Measurements from ENCODE around the gene BMP6.

BMP6 gene

DNA sequence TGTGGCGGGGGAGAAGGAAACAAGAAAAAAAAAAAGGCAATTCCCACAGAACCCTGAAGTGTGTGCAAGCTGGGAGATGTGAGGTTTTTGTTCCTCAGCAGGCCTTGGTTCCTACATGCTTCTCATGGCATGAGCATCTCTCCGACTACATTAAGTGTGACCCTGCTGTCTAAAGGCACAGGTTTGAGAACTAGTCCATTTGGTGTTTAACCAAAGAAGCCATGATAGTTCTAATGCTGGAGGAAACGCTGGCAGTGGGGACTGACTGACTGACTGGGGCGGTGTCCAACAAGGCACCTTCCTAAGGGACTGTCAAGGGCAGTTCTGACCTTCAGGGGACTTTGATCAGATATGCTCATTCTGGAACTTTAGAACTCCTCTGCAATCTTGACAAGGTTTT, 180.8 kb downstream of the BMP6 start:
- no peak for DNase-seq (ENCODE audit: low read depth)

DNA sequence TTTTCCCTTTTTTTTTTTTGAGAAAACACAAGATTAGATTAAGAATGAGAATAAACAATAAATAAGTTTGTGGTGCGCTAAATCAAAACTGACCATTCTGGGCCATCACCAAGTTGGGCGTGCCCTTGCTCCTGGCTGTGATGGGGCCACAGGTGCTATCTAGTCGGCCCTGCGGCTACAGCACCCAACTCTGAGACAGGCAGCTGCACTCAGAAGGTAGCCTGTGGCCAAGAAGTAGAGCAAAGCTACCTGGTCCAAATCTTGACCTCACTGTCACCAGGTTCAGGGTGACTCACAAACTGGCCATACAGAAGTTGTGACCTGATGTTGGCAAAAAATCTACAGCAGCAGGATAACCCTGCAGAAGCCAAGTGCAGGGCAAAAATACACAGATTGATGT, 181.3 kb downstream of the BMP6 start:
- DNase-seq (ENCODE audit: low read depth): no peak

DNA sequence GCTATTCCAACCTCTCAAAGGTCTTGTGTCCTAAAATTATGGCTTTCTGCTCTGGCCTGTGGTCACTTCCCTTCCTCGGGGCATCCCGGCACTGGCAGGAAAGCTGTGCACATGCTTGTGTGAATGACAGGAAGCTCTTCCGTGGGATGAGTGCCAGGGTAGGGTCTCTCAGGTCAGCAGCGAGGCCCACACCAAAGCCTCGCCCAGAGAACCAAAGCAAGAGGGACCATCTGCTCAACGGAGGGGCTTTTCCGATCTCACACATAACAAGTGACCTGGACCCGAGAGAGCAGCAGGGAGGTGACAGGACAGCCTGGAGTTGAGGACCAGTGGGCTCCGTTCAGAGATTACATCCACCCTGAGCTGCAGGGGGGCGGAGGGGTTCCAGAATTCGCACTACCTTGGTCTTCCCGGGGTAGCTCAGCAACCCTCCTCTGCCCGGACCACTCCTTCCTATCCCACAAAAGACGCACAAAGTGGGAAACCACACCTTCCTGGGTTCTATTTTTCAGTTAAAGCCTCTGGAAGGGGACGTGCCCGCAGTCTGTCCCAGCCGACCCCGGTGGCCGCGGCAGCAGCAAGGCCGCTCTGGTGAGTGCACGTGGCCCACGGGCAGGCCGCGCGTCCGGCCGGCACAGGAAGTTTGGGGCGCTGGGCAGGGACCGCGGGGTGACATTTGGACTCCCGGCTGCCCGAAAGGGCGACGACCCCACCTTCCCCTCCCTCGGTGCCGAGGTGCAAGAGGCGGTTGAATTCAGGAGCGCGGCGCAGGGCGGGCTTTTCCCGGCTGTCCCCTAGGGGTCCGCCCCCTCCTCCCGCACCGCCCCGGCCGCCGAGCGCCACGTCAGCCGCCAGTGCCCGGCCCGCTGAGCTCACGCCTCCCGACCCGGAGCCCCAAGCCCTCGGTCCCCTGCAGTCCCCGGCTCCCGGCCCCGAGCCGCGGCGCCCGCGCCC, 183.7 kb downstream of the BMP6 start:
- DNase-seq (ENCODE audit: low read depth): no peak

DNA sequence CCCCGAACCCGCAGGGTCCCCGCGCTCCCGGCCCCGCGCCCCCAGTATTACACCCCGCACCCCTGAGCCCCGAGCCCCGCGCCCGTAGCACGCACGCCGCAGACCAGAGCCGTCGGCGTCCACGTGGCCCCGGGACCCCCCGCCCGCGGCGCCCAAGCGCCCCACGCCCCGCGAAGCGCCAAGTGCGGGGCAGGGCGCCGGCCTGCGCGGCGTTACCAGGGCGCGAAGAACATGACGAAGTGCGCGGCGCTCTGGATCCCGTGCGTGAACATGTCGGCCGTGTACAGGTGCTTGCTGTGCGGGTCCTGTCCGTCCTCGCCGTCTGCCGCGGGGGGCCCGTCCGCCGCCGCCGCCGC, 184.4 kb downstream of the BMP6 start:
- no peak for DNase-seq (ENCODE audit: low read depth)

DNA sequence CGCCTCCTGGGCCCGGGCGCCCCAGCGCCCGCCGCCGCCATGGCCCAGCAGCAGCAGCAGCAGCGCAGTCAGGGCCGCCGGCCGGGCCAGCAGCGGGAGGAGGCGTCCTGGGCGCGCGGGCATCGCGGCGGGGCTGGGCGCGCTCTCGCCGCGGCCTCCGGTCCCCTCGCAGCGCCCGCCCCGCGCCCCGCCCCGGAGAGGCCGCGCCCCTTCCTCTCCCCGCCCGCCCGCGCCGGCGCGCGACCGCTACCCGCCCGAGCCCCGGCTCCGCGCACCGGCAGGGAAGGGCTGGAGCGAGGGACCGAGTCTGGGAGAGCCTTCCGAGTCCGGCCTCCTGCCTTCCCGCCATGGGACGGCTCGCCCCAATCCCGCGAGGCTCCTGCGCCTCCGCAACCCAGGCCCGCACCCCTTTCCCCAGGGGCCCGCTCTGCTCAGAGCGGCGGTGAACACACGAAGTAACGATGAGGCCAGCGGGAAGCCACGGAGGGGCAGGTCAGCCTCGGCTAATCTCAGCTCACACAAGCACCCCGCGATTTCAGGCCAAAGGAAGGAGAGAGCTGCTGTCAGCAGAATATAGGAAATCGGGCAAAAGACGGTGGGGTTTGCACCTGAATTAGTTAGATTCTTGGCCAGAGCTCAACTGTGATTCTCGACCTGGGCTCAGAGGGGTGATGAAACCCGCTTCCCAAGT, 184.9 kb downstream of the BMP6 start, which contains the start of gene TXNDC5:
Gene TXNDC5, minus strand, starts transcription at position 135 of the 691 bp plus-strand sequence. Its CDS starts 12 bp downstream, at position 123.
- peak; percentile 44 for DNase-seq (ENCODE audit: low read depth)

DNA sequence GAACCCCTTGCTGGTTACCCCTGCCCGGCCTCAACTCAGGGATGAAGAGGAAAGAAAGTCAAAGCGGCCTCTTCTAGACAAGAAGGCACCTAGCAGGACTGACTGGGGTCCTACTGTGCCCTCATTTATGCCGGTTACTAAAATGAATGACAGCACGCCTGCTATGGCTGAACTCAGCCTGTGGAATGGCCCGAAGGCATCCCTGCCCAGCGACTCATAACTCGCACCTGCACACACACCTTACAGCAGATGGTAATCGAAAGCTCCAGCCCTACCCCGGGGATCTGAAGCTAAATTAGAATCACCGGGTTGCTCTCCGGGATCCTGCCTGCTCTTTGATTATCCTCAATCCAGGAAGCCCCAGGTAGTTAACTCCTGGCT, 185.4 kb downstream of the BMP6 start:
- DNase-seq (ENCODE audit: low read depth): no peak

DNA sequence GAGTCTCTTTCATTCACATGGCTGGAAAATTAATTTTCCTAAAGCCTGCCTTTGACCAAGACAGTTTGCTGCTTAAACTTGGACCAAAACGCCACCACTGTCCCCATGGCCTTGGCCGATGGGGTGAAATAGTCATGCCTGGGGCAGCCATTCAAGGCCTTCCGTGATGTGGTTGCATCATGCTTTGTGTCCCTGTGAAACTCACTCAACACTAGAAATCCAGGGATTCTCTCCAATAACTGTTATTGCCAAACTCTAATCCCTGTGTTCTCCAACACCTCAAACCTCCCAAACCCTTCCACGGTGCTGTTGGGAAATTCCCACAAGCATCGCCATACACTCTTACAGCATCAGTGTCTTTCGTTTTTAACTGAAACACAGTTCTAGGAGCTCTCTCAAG, 186.1 kb downstream of the BMP6 start:
- DNase-seq (ENCODE audit: low read depth): no peak

DNA sequence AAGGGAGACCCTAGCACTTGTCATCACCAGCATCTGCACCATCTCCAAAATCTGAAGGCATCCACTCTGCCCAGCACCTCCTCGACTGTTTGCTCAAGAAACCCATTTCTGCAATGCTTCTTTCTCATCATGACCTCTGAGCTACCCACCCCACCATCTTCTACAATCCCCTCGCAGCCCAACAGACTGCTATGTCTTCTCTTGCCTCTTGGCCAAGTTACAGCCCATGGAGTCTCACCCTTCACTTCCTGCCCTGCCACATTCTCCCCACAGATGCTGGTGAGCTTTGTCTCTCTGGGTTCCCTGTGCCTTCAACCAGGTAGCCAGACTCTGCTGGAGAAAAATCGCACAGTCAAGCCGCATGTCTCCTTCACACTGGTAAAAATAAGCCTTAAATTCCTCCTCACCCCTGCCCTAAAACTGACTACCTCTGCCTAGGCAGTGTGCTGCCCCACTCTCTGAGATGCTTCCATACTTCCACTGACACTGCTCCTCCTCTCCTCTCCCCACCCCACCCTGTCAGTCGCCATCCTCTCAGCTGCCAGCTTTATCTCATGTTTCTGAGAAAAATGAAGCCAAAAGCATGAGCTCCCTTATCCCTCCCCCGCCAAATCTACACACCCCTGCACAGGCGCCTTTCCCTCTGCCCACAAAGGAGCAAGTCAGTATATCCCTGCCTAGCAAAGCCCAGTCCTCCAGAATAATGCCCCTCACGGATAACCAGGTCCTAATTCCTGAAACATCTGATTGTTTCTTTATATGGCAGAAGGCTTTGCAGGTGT, 187.0 kb downstream of the BMP6 start:
- DNase-seq (ENCODE audit: low read depth): no peak

DNA sequence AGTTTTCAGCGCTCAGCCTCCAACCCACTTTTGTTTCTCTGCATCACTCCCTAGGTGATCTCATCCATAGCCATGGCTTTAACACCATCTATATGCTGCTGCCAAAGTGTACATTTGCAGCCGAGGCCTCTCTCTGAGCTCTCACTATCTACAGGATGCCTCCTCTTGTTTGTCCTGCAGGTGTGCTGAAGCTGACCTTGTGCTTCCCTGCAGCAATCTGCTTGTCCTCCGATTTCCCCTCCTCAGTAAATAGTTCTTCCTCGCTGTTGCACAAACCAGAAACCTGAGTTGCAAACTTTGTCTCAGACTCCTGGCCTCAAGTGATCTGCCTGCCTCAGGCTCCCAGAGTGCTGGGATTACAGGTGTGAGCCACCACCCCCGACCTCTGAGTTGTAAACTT, 188.4 kb downstream of the BMP6 start:
- DNase-seq (ENCODE audit: low read depth): no peak

DNA sequence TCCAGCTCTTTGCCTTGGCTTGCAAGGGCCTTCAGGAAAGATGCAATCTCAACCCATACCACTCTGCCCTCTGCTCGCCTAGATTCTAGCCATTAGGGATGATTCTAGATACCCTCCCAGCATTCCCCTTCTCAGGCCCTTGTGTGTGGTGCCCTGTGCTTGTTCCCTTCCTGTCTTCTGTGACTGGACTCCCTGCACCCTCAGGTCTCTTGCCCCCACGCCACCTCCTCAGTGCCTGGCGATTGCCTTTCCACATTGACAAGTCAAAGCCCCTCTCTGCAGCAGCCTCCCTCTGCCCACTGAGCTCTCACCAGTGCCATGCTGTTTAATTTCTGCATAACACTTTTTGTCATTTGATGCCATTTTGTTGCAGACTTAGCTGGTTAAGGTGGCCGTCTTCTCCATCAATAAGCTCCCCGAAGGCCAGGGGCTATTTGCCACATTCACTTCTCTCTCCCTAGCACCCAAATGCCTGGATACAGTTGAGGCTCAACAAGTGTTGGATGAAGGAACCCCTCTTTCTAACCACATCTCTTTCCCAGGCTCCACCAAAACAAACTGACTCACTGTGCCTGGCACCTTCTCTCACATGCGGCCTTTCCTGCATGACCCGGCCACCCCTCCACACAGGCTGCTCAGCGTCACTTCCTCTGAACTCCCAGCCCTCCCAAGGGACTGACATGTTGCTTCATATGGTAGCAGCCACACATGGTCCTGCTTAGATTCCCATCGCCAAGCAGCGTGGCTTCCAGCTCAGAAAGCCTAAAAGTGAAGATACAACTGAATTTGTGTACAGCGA, 189.3 kb downstream of the BMP6 start:
- no peak for DNase-seq (ENCODE audit: low read depth)

DNA sequence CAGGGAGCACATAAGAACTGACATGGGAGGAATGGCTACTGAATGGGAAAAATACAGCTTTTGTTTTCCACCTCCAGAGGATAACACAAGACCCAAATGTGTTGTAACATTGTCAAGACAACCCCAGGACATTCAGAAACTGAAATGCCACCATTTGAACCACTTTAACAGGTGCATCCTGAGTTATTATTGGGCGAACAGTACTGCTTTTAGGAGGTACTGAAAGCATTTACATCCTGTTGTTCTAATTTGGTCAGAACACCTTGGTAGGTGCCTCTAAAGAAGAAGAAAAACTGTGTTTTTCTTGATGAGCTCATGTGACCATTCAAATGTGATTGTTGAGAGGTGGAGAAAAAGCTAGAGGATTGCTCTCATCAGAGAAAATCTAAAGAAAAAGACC, 191.1 kb downstream of the BMP6 start:
- no peak for DNase-seq (ENCODE audit: low read depth)

DNA sequence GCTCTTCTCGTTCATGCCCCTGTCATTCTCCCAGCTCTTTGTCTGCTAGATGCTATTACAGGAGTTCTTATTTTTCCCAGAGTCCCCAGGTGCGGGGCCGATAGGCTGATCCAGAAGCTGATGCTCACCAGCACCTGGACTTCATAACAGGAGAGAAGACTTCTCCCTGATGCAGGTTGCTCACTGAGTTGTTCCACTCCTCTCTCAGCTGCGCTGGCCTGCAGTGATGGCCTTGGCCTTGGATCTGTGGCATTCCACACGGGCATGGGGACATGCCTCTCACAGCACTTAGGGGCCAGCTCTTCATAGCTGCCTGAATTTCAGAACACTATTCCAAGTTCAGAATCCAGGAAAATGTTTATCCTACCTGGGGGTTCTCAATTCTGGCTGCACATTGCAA, 191.8 kb downstream of the BMP6 start:
- no peak for DNase-seq (ENCODE audit: low read depth)

DNA sequence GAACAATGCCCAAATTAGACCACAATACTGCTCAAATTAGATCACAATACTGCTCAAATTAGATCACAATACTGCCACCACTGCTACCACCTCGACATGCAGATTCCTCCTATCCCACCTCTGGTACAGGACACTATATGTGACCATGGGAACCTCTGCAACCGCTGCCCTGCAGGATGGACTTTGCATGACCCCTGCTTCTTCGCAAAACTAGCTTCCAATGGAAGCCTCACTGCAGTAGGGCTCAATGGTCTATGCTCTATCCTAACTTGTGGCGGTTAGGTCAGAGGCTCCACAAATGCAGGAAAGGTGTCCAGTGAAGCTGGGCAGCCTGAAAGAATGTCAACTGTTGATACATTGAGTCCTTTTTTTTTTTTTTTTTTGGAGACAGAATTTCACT, 192.5 kb downstream of the BMP6 start:
- DNase-seq (ENCODE audit: low read depth): no peak

DNA sequence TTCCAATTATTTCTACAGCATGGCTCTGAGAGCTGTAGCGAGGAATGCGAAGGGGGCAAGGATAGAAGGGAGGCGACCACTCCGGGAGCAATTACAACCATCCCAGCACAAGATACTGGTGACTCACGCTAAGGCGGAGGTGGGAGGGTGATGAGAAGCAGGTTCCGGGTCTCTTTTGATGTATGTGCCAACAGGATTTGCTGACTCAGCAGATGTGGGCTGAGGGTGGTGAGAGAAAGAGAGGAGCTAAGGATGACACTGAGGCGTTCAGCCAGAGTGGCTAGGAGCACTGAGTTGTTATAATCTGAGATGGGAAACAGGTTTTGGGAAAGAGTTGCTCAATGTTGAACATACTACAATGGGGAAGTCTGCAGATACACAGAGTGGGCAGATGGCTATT, 194.0 kb downstream of the BMP6 start:
- DNase-seq (ENCODE audit: low read depth): no peak

DNA sequence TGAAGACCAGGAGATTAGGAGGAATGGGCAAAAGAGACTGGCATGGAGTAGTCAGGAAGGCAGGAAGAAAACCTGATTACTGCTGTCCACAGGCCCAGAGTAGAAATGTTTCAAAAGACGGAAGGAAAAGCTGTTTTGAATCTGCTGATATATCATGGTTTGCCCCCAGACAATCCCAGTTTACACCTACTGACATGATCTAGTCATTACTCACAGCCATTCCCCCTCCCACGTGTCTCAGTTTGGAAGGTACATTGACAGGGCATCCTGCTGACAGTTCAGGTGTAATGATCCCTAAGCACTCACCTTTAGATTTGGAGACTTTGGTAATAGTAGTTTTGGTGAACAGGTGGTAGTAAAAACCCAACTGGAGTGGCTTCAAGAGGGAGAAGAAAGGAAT, 194.5 kb downstream of the BMP6 start:
- no peak for DNase-seq (ENCODE audit: low read depth)

DNA sequence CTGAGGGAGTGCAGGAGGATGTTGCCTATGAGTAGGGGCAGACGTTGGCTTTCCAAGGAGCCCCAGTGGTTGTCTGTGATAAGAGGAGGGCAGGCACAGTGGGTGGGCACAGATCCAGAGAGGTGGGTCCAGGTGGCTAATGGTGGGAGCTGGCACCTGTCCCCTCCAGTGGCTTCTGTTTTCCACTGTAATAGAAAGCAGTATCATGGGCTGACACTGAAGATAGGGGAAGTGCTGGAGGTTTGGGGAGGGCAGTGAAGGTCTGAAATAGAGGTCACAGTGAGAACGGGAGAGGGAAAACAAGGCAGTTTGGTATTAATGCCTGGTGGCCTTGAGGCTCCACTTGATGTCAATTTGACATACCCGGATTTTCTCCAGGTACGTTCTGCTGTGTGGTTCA, 195.1 kb downstream of the BMP6 start:
- DNase-seq (ENCODE audit: low read depth): no peak

DNA sequence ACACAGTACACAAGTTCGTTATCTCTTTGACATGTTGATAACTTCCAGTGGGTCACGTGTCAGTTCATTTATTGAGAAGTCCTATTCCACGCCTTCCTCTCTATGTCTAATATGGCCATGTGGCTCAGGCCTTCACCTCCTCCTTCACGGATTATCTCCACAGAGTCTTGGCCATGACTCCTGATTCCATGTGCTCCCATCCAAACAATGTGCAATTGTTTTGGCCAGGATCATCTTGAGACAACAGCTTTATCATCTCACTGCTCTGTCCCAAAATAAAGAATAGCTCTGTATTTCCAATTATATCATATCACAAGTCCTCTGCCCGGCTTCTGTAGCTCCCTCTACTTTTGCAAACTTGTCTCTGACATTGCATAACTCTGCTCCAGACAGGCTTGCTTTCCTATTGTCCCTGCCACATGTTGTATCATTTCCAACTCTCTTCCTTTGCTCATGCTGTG, 195.8 kb downstream of the BMP6 start:
- DNase-seq (ENCODE audit: low read depth): no peak

DNA sequence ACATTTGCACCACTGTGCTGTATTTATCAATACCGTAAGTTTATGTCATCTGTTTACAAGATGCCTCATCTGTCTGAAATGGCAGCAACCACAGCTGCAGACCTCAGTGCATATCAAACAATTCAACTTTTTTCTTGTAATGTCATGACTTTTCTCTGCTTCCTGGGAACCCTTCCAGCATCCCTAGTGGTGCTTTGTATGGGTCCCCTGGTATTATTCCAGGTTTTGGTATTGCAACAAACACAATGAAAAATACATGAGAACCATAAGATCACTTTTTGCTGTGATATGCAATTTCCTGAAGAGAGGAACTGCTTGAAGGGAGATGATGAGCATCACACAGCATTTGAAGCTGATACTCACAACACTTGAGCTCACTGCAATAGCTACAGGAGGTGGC, 196.7 kb downstream of the BMP6 start:
- no peak for DNase-seq (ENCODE audit: low read depth)

DNA sequence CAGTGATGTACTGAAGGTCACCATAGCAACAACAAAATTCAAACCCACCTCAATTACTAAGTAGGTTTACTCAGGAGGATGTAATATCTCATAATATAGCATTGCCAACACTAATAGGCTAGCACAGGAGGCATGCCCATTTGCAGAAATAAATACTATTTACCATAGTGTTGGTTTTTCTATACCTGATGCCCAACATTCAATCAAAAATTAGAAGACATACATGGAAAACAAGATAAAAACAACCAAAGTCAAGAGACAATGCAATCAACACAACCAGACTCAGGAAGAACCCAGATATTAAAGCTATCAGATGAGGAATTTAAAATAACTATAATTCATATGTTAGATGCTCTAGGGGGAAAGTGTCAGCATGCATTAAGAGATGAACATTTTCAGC, 199.0 kb downstream of the BMP6 start:
- no peak for DNase-seq (ENCODE audit: low read depth)

Data from activated gamma-delta T cell treated with anti-CD3 and anti-CD28 coated beads, Interleukin-2, amount 50 U/mL, for 16 hours (primary cell).